Measurements from ENCODE around the gene ANKRD61.

Gene ANKRD61

DNA sequence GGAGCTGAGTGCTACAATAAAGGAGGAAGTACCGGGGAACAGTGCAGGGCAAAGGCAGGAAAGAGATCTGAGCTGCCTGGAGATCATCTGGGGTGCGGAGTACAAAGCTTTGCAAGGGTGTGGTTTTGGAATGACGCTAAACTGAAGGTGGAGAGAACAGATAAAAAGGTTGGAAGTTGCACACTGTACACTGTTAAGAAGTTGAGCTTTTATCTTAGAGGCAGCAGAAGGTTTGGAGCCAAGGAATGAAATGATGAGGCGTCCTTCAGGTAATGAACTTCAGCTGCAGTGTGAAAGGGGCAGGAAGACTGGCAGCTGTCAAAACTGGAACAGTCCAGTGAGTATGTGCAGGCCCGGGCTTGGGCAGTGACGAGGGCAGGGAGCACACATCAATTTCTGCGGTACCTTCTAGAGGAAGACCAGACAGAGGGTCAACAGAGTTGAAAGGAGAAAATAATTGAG is 7.2 kb upstream of the ANKRD61 start:
- TF ChIP-seq, protein P1, sequence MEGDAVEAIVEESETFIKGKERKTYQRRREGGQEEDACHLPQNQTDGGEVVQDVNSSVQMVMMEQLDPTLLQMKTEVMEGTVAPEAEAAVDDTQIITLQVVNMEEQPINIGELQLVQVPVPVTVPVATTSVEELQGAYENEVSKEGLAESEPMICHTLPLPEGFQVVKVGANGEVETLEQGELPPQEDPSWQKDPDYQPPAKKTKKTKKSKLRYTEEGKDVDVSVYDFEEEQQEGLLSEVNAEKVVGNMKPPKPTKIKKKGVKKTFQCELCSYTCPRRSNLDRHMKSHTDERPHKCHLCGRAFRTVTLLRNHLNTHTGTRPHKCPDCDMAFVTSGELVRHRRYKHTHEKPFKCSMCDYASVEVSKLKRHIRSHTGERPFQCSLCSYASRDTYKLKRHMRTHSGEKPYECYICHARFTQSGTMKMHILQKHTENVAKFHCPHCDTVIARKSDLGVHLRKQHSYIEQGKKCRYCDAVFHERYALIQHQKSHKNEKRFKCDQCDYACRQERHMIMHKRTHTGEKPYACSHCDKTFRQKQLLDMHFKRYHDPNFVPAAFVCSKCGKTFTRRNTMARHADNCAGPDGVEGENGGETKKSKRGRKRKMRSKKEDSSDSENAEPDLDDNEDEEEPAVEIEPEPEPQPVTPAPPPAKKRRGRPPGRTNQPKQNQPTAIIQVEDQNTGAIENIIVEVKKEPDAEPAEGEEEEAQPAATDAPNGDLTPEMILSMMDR (conservative IDR thresholded peaks at IDR 0.05; ENCODE audit: low read depth): no peak
- H3K27ac ChIP-seq: peak overlapping the region; percentile 33; the same call in 1 of the 2 replicates
- DNase-seq (ENCODE audit: low spot score): no peak
- ChIA-PET POLR2A (ENCODE audit: low non-redundant PET) (no interaction called here), CTCF (interaction anchor here (0.6 to 0.9 kb wide), 2 partner anchors 13 to 168 kb away, joined by 3 to 5 read pairs; no protein-coding TSS in a partner anchor)

DNA sequence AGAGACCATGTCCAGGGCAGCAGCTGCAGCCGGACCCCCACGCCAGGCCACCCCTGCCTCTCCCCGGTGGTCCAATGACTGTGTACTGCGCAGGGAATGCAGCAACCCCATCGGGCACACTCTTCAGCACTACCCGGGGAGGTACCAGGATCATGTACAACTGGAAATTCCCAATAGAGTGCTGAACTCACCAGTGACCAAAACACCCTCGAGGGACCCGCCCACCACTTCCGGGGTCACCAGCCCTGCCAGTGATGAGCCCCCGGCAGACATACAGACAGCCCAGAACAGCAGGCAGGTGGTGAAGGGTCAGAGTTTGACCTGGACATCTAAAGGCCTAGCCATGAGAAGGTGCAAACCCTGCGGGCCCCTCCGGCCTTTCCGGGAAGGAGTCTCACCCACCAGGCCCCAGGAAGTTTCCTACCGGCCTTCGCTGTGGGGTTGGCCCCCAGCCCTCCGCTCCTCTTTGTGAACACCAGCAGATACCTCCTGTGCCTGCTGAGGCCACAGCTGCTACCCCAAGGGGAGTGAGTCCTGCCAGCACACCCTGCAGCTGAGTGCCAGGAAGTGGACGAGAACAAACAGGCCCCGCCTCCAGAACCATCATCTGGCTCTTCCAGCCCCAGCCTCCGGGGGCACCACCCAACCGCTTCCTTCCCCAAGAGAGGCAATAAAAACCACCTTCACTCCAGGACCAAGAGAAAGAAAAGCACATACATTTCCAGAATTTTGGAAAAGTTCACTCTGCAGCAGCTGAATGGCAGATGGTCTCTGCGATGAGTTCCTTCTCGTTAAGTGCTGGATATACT is 5.0 kb upstream of the ANKRD61 start:
- ChIA-PET POLR2A (ENCODE audit: low non-redundant PET) (no interaction called here), CTCF (interaction anchor here (0.6 to 1.0 kb wide), 2 partner anchors 31 to 200 kb away, joined by 3 to 4 read pairs; no protein-coding TSS in a partner anchor)
- H3K27ac ChIP-seq: peak overlapping the region; percentile 56
- TF ChIP-seq, protein P1 (conservative IDR thresholded peaks at IDR 0.05; ENCODE audit: low read depth): no peak
- DNase-seq (ENCODE audit: low spot score): peak; percentile 63

DNA sequence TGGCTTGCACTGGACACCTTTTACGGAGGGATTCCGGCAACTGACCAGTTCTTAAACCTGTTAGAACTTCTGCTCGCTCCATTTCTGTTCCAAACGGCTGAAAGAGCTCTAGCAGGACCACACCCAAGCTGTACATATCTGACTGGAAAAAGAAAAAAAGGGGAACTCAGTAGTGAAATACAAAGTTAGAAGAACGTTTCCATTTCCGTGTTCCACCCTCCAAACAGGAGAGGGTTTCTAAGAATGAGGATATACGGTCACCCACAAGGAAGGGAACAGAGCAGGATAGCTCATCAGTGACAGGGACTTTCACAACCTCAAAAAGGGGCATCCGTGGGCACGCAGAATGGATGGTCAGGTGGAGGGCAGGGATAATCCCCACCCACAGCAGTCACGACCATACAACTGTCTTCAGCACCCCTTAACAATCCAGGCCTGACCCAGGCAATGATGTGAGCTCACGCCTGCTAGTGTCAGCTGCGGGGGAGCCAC is 4.3 kb upstream of the ANKRD61 start:
- peak overlapping the region; percentile 56 for H3K27ac ChIP-seq
- POLR2A ChIA-PET (ENCODE audit: low non-redundant PET): no interaction called here
- DNase-seq (ENCODE audit: low spot score): no peak
- CTCF ChIA-PET: interaction anchor here (0.6 to 1.0 kb wide), 2 partner anchors 31 to 200 kb away, joined by 3 to 4 read pairs; no protein-coding TSS in a partner anchor
- TF ChIP-seq, protein P1 (conservative IDR thresholded peaks at IDR 0.05; ENCODE audit: low read depth): no peak

DNA sequence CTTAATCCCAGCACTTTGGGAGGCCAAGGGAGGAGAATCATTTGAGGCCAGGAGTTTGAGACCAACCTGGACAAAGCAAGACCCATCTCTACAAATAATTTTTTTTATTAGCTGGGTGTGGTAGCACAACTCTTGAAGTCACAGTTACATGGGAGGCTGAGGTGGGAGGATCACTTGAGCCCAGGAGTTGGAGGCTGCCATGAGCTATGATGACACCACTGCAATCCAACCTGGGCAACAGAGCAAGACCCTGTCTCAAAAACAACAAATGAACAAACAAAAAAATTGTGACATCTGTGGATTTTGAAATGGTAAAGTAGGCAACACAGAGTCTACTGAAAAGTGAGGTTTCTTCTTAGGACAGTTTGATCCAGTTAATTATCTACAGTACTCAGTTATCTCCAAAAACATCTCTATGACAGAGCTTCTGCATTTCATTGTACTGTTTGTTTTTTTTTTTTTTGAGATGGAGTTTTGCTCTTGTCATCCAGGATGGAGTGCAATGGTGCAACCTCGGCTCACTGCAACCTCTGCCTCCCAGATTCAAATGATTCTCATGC is 3.3 kb upstream of the ANKRD61 start:
- H3K27ac ChIP-seq: no peak overlapping the region
- DNase-seq (ENCODE audit: low spot score): no peak
- TF ChIP-seq, protein P1 (conservative IDR thresholded peaks at IDR 0.05; ENCODE audit: low read depth): no peak
- ChIA-PET CTCF (no interaction called here), POLR2A (ENCODE audit: low non-redundant PET) (interaction anchor here (0.6 kb wide), 1 partner anchor 171 kb away, joined by 5 read pairs; no protein-coding TSS in a partner anchor)

DNA sequence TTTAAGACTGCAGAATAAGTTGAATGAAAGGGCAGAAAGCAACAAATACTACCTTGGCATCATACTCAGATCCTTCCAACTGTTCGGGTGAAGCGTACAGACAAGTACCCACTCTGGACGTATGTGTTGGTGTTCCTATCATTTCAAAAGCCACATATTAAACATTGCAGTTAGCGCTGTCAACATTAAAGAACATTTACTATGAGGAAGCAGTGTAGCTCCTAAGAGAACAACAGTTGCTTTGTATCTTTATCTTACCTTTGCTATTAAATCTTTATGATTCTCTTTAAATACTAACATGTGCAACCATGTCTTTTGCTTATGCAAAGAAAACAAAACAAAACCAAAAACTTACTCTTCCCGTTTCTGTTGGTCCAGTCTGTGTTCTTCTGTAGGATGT is 2.6 kb upstream of the ANKRD61 start:
- ChIA-PET CTCF (no interaction called here), POLR2A (ENCODE audit: low non-redundant PET) (no interaction called here)
- TF ChIP-seq, protein P1 (conservative IDR thresholded peaks at IDR 0.05; ENCODE audit: low read depth): no peak
- H3K27ac ChIP-seq: no peak overlapping the region
- no peak for DNase-seq (ENCODE audit: low spot score)

DNA sequence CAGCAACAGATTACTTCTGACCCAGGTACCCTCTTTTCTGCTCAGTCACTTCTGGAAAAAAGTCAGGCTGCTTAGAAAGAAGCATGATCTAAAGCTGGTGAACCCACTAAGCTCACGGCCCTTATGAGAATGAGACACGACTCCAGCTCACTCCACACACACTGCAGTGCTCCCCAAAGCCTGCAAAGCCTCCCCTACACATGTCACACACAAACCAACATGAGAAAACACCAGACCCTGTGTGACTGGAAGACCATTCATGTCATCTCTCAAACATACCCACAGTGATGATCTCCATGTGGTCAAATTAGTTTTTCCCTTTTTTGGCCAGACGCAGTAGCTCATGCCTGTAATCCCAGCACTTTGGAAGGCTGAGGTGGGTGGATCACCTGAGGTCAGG is 391 bp downstream of the ANKRD61 start:
- CTCF ChIA-PET: interaction anchor here (0.6 kb wide), 1 partner anchor 186 kb away, joined by 9 read pairs; no protein-coding TSS in a partner anchor
- H3K27ac ChIP-seq: peak overlapping the region; percentile 11; the same call in 1 of the 2 replicates
- no peak for DNase-seq (ENCODE audit: low spot score)

More for the DNA sequence above, 391 bp downstream of the ANKRD61 start:
- TF ChIP-seq, protein P1 (conservative IDR thresholded peaks at IDR 0.05; ENCODE audit: low read depth): no peak
- POLR2A ChIA-PET (ENCODE audit: low non-redundant PET): no interaction called here

Measured in RWPE1 (cell line).